Measurements from ENCODE around the gene SMCR8.
A peak's percentile ranks its signal among the peaks of the same experiment; 100 is the strongest.
"Not testable (repeated sequence)": the region's sequence is repeated elsewhere in the genome, so short reads cannot be mapped to it uniquely, and the experiment has no call there.

Gene SMCR8, protein sequence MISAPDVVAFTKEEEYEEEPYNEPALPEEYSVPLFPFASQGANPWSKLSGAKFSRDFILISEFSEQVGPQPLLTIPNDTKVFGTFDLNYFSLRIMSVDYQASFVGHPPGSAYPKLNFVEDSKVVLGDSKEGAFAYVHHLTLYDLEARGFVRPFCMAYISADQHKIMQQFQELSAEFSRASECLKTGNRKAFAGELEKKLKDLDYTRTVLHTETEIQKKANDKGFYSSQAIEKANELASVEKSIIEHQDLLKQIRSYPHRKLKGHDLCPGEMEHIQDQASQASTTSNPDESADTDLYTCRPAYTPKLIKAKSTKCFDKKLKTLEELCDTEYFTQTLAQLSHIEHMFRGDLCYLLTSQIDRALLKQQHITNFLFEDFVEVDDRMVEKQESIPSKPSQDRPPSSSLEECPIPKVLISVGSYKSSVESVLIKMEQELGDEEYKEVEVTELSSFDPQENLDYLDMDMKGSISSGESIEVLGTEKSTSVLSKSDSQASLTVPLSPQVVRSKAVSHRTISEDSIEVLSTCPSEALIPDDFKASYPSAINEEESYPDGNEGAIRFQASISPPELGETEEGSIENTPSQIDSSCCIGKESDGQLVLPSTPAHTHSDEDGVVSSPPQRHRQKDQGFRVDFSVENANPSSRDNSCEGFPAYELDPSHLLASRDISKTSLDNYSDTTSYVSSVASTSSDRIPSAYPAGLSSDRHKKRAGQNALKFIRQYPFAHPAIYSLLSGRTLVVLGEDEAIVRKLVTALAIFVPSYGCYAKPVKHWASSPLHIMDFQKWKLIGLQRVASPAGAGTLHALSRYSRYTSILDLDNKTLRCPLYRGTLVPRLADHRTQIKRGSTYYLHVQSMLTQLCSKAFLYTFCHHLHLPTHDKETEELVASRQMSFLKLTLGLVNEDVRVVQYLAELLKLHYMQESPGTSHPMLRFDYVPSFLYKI

DNA sequence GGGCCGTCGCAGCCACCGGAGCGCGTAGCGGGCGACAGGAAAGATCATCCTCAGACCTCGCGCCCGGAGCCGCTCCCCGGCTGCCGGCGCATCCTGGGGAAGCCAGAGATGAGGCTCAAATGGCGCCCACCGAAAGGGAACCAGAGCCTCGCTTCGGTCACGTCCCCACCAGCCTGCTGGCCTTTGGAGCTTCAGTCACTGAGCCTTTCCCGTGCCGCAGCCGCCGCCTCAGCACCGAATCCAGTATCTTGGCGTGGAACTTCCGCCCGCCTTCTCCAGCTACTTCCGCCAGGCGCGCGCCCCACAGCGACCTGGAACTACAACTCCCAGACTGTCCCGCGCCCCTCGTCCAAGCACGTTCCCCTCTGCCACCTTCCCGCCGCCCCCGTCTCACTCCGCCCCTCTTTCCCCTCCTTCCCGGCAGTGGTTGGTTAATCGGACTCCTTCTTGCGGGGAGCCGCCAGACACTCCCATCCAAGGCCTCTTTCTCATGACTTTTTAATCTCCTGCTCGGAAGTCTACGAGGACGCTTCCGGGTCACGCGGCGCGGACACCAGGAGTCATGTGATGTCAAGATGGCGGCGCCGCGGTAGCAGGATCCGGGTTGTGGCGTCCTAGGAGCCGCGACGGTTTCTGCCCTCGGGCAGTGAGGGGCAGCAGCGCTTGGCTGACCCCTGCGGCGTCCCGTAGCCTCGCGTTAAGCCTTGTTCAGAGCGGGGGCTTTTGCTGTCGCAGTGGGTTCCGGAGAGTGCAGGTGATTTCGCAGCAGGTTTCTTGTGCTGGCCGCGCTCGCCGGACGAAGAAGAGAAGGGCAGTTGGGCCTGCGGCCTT is at the start of gene SMCR8, which contains the start of gene TOP3A:
Gene SMCR8 (plus strand): TSS at position 563 of the 831 bp plus-strand sequence. CDS start 497 bp downstream, outside the sequence.
Gene TOP3A (minus strand): TSS at position 264 of the 831 bp plus-strand sequence. CDS start 216 bp downstream, at position 48.
- peak; percentile 97 for DNase-seq

DNA sequence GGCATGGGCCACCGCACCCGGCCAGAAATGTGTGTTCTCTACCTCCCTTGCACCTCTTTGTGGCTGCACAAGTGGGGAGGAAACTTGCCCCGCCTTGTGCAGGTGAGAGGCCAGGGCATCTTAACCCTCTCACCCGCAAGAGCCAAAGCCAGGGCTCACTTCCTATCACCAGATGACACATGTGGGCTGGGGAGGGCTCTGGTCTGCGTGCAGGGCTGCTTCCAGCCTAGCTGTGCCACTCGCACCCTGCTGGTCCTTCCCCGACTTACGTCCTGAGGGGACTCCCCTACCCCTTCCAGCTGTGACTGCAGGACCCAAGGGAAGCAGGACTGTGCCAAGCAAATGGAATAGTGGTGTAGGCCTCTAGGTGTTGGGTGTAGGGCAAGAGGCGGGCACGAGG is 47.7 kb upstream of the SMCR8 start:
- no peak for DNase-seq

GRCh38 chr17:18267927-18268711 is 47.0 kb upstream of the SMCR8 start:
- DNase-seq = no peak

GRCh38 chr17:18270046-18270931 is 44.8 kb upstream of the SMCR8 start:
- no peak for DNase-seq

DNA sequence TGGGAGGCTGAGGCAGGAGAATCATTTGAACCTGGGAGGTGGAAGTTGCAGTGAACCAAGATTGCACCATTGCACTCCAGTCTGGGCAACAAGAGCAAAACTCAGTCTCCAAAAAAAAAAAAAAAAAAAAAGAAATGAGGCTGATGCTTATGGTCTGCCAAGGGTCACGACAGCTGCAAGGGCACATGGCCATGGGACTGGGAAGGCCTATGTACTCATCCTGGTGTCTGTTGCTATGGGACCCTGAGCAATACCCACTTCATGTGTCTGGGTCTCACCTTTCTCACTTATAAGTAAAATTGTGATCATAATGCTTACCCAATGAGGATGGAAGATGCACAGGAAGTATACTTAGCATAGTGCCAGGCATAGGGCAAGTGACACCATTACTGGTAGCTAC is 38.0 kb upstream of the SMCR8 start:
- no peak for DNase-seq

DNA sequence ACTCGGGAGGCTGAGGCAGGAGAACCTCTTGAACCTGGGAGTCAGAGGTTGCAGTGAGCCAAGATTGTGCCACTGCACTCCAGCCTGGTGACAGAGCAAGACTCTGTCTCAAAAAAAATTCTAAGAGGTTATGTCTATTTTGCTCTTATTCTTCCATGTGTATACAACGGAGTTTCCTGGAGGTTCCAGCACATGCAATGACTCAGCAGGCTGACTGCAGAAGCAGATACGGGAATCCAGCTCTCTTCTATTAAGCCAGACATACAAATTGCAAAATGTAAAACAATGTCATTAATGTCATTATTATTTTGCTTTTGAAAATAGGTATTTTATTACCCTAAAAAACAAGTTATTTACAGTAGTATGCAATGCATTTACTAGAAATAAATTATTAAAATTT is 36.2 kb upstream of the SMCR8 start:
- DNase-seq = no peak

GRCh38 chr17:18280249-18280648 is 34.8 kb upstream of the SMCR8 start:
- no peak for DNase-seq

GRCh38 chr17:18280766-18281371 is 34.2 kb upstream of the SMCR8 start:
- peak; percentile 92 for DNase-seq

- DNase-seq = no peak
Observed at GRCh38 chr17:18281788-18282187, 33.3 kb upstream of the SMCR8 start.

- no peak for DNase-seq
Observed at GRCh38 chr17:18285296-18285695, 29.8 kb upstream of the SMCR8 start.

- DNase-seq = no peak
Observed at GRCh38 chr17:18291718-18292540, 23.2 kb upstream of the SMCR8 start.

- DNase-seq = not testable (repeated sequence)
Observed at GRCh38 chr17:18298061-18298460, 17.0 kb upstream of the SMCR8 start.

GRCh38 chr17:18300725-18301480 is 14.2 kb upstream of the SMCR8 start:
- no peak for DNase-seq

- DNase-seq = not testable (repeated sequence)
Observed at GRCh38 chr17:18303206-18303605, 11.9 kb upstream of the SMCR8 start.

GRCh38 chr17:18309202-18309601 is 5.9 kb upstream of the SMCR8 start:
- no peak for DNase-seq

DNA sequence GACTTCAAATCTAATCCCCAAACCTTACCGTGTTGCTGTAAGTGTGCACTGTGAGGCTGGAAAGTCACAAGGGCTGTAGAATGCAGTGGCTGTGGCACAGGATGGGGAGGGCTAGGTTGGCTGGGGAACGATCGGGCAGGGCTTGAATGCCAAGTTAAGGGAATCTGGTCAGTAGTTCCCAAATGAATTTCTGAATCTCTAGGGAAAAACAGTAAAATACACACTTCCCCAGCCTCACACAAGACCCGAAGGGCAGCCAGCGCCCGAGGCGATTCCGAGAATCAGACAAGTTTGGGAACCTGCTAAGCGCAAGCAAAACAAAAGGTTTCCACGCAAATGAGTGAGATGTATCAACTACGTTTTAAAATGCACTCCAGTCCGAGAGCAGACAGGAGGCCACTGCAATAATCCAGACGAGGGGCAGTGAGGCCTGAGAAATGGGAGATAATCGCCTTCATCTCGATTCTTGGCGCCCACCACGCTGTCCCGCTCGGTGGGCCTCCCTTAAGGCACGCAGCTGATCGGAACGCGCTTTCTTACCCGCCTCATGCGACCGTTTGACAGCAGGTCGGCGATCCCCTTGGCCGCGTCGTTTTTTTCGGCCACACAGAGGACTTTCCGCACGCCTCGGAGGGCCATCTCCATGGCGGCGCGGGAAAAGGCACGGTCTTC is 898 bp upstream of the SMCR8 start:
- DNase-seq = no peak

- DNase-seq = no peak
Observed at GRCh38 chr17:18315562-18315922, 449 bp downstream of the SMCR8 start.

GRCh38 chr17:18315961-18316360 is 868 bp downstream of the SMCR8 start:
- no peak for DNase-seq

All from NCI-H1105 (cell line).